Psoas muscle (tissue), 8 donors: ENCODE data around the gene THBS2. TPM values are rescaled to one million over a fixed set of nuclear protein-coding genes. Genes with fewer than 3 reads are reported as not detected.
A peak's percentile ranks its signal among the peaks of the same experiment; 100 is the strongest.
"Not testable (repeated sequence)": the region's sequence is repeated elsewhere in the genome, so short reads cannot be mapped to it uniquely, and the experiment has no call there.

Experiments
- ATAC-seq, 4 donors: fragments of 200-7000 bp; cut with Tn5 transposase; one replicate each; pipeline ENCODE4 v1.9.1; 2020; ENCODE audit warnings: moderate library complexity in 3 of 4, mild to moderate bottlenecking in 2 of 4
- DNase-seq, 2 donors: peaks; one replicate each; pipeline ENCODE4 v3.0.0-alpha.2; 2020
- H3K27ac ChIP-seq: fragments of 200-600 bp; one replicate; pipeline ENCODE4 v1.8.0; 2022
- H3K27me3 ChIP-seq, 3 donors: fragments of 200-600 bp in 1 of 3; one replicate each; pipeline versions ENCODE4 v1.6.1 to v1.8.0; 2013 to 2022; ENCODE audit warnings: low read length in 2 of 3, mild to moderate bottlenecking in 2 of 3, moderate library complexity in 1 of 3; ENCODE audit not compliant: insufficient read depth in 3 of 3
- H3K36me3 ChIP-seq, 2 donors: fragments of 200-600 bp in 1 of 2; one replicate each; pipeline versions ENCODE4 v1.6.1 to v1.8.0; 2013 to 2022; ENCODE audit warnings: low read depth in 1 of 2, mild to moderate bottlenecking in 1 of 2, moderate library complexity in 1 of 2; ENCODE audit not compliant: insufficient read depth in 1 of 2
- H3K4me1 ChIP-seq: fragments of 200-600 bp; one replicate; pipeline ENCODE4 v1.8.0; 2022
- H3K4me3 ChIP-seq: fragments of 200-600 bp; one replicate; pipeline ENCODE4 v1.8.0; 2022; ENCODE audit warnings: mild to moderate bottlenecking
- H3K9me3 ChIP-seq: fragments of 200-600 bp; one replicate; pipeline ENCODE4 v1.8.0; 2022
- WGBS, 3 donors: extraction: QIAGEN DNeasy Blood & Tissue Kit; methylation state at CpG; one replicate each; pipeline versions ENCODE4 v1.1.6 to v1.1.7; 2013; 5-methylcytosine and 5-hydroxymethylcytosine counted together
- intact Hi-C, 2 donors: fragments of 100-400 bp; cut with DNase I; formaldehyde crosslinking; loops; one replicate each; pipeline versions ENCODE4 v1.11.0 to v1.14.2; 2022
- long read RNA-seq, 2 donors: library from polyadenylated mRNA; unstranded; transcript quantifications; one replicate each; pipeline ENCODE4 v2.0.0, GENCODE V29; 2021
- polyA plus RNA-seq, 3 donors: library from polyadenylated mRNA; stranded (reverse); fragments of 200-250 nt; gene quantifications; one replicate each; pipeline ENCODE4 v1.2.3, GENCODE V29; 2013
- total RNA-seq, 4 donors: library from RNA; stranded (reverse); fragmentation: NEBNext Ultra II Directional in 2 of 4; extraction: Animal tissue kit (Norgen Biotek cat#: 25700) in 2 of 4; gene quantifications; one replicate each; pipeline versions ENCODE4 v1.2.1 to v1.2.4, GENCODE V29; 2021 to 2023
- TF ChIP-seq, protein P1 (sequence below): fragments of 200-600 bp; IDR thresholded peaks from one replicate; pipeline ENCODE4 v1.8.0; 2022; ENCODE audit warnings: antibody characterized with exemption
- donor health status: healthy with polysubstance abuse.
- donor health status: DM: no; HTN: no; CAD: no; lungs with moderate emphysema.
- donor health status: Bipolar disorder and iron deficiency.
- donor health status: healthy.
- donor health status: DM: yes; HTN: yes; CAD: no.
- donor health status: DM: no; HTN: no; CAD: no.
- donor health status: DM: no; HTN: no; CAD: no.
- donor health status: DM: yes; HTN: yes; CAD: no.

The THBS2 gene
- total RNA-seq (1 to 10 TPM; 1.6 to 9.4 (median 4.0) TPM), polyA plus RNA-seq (1 to 10 TPM in 1 of 3 donors, under 1 TPM in 2; 0.49 to 1.3 (median 0.62) TPM)
- long read RNA-seq, donor 1, full-length matches to known transcripts = 1 of 3 reads
- long read RNA-seq, donor 1, partial matches to known transcripts = 1 of 3 reads
- long read RNA-seq, donor 1, other reads (novel, unspliced or antisense) = 1 of 3 reads
- long read RNA-seq, donor 2, partial matches to known transcripts = 3 of 4 reads
- long read RNA-seq, donor 2, other reads (novel, unspliced or antisense) = 1 of 4 reads

GRCh38 chr6:169253337-169254238 is at the start of gene THBS2:
Gene THBS2, minus strand, starts transcription at chr6:169253846. Its CDS starts 3,062 bp downstream, at chr6:169250784.
- WGBS, 3 donors = 29 to 32% (median 32%) methylated on average over 34 of the region's 34 CpGs
- peak; percentile 64 to 74 for DNase-seq
- H3K27me3 ChIP-seq = peaks cover 0 to 46% (median 8%) of the 10 kb centered on the region in 3 donors

GRCh38 chr6:169302716-169303115 is 49.1 kb upstream of the THBS2 start:
- ATAC-seq (no peak), DNase-seq (no peak)
- Histone ChIP-seq H3K4me3 (no peak overlapping the region), H3K36me3 (no peaks in the 10 kb centered on the region), H3K27me3 (peaks cover 0 to 4% (median 2%) of the 10 kb centered on the region in 3 donors), H3K9me3 (peaks cover 7% of the 10 kb centered on the region), H3K27ac (no peak overlapping the region), H3K4me1 (no peaks in the 10 kb centered on the region)
- 55 to 96% (median 63%) methylated on average over 2 to 3 of the region's 3 CpGs for WGBS, 3 donors
- TF ChIP-seq, protein P1, sequence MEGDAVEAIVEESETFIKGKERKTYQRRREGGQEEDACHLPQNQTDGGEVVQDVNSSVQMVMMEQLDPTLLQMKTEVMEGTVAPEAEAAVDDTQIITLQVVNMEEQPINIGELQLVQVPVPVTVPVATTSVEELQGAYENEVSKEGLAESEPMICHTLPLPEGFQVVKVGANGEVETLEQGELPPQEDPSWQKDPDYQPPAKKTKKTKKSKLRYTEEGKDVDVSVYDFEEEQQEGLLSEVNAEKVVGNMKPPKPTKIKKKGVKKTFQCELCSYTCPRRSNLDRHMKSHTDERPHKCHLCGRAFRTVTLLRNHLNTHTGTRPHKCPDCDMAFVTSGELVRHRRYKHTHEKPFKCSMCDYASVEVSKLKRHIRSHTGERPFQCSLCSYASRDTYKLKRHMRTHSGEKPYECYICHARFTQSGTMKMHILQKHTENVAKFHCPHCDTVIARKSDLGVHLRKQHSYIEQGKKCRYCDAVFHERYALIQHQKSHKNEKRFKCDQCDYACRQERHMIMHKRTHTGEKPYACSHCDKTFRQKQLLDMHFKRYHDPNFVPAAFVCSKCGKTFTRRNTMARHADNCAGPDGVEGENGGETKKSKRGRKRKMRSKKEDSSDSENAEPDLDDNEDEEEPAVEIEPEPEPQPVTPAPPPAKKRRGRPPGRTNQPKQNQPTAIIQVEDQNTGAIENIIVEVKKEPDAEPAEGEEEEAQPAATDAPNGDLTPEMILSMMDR = no peak
- intact Hi-C loops = no loop called here

More at GRCh38 chr6:169253337-169254238, at the start of gene THBS2:
- Histone ChIP-seq H3K36me3 (no peaks in the 10 kb centered on the region), H3K4me1 (peaks cover 3% of the 10 kb centered on the region), H3K4me3 (peak within 1 kb of the TSS; percentile 23), H3K9me3 (peaks cover 4% of the 10 kb centered on the region), H3K27ac (no peak within 1 kb of the TSS)
- TF ChIP-seq, protein P1 = no peak
- intact Hi-C loops = no loop called here
- peak; percentile 36 to 69 (median 50) for ATAC-seq

DNA sequence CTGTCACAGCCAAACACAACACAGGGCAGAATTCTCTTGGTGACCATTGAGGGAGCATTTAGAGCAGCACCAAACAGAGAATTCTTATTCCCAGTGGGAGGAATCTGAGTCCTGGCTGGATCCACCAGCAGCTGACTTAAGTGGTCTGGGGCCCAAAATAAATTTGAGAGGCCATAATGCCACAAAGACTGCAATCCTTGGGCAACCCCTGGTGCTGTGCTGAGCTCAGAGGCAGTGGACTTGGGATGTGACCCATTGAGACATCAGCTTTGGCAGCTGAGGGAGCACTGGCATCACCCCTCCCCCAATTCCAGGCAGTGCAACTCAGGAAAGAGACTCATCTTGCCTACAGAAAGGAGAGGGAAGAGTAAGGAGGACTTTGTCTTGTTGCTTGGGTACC is 48.6 kb upstream of the THBS2 start:
- TF ChIP-seq, protein P1 = no peak
- peaks cover 0 to 4% (median 2%) of the 10 kb centered on the region in 3 donors for H3K27me3 ChIP-seq
- no peak overlapping the region for H3K27ac ChIP-seq
- H3K36me3 ChIP-seq = no peaks in the 10 kb centered on the region
- no peak overlapping the region for H3K4me3 ChIP-seq
- peaks cover 2% of the 10 kb centered on the region for H3K9me3 ChIP-seq
- intact Hi-C loops = no loop called here
- ATAC-seq (no peak), DNase-seq (no peak)
- H3K4me1 ChIP-seq = no peaks in the 10 kb centered on the region

DNA sequence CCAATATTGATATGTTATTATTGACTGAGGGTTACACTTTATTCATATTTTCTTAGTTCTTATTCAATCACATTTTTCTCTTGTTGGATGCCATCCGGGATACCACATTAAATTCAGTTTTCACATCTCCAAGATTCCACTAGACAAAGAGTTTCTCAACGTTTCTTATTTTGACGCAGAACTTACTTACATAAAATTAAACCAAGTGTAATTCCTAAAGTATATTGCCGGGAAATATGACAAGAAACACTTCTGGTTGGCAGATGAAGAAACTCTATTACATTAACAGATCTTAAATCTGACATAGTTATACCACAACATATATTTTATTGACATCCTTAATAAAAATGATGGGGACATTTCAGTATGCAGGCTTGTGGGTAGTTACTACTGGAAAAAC is 47.3 kb upstream of the THBS2 start:
- Histone ChIP-seq H3K36me3 (no peaks in the 10 kb centered on the region), H3K27me3 (peaks cover 0 to 4% (median 2%) of the 10 kb centered on the region in 3 donors), H3K9me3 (no peaks in the 10 kb centered on the region), H3K4me1 (no peaks in the 10 kb centered on the region), H3K27ac (no peak overlapping the region), H3K4me3 (no peak overlapping the region)
- intact Hi-C loops = no loop called here
- DNase-seq = no peak
- whole genome bisulfite sequencing, 3 donors = 83 to 89% (median 85%) methylated on average over 4 of the region's 4 CpGs
- TF ChIP-seq, protein P1 = no peak
- no peak for ATAC-seq

DNA sequence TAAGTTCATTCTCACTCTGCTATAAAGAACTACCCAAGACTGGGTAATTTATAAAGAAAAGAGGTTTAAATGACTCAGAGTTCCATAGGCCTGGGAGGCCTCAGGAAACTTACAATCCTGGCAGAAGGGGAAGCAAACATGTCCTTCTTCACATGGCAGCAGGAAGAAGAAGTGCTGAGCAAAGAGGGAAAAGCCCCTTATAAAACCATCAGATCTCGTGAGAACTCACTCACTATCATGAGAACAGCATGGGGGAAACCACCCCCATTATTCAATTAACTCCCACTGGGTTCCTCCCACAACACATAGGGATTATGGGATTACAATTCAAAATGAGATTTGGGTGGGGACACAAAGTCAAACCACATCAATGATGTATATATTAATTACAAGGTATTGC is 45.0 kb upstream of the THBS2 start:
- H3K36me3 ChIP-seq, H3K9me3 ChIP-seq, H3K4me3 ChIP-seq, H3K4me1 ChIP-seq, H3K27me3 ChIP-seq, DNase-seq, ATAC-seq, intact Hi-C loops, H3K27ac ChIP-seq: not testable (repeated sequence)
- WGBS, 3 donors = 74 to 88% (median 81%) methylated on average over 1 of the region's 1 CpG
